PC-9 (cell line): ENCODE data around the gene TAS2R50.

Source experiments
- CTCF ChIP-seq: fragments of 200-600 bp; sonication (generic); conservative IDR thresholded peaks from 2 replicates; pipeline ENCODE4 v1.6.1; 2017; ENCODE audit warnings: mixed run types, antibody characterized with exemption, mild to moderate bottlenecking, moderate library complexity
- EZH2 ChIP-seq: fragments of 200-600 bp; sonication (generic); IDR thresholded peaks from 2 replicates; pipeline ENCODE4 v1.8.0; 2017; ENCODE audit warnings: antibody characterized with exemption, low read depth

GRCh38 chr12:10943167-10943566 lies 43.5 kb downstream of the TAS2R50 start:
- no peak for TF ChIP-seq CTCF
- TF ChIP-seq EZH2 = no peak
